KOPT-K1 (cell line): ENCODE data around the gene SPA17.

Source experiments
- H3K27ac ChIP-seq: fragments of 200-600 bp; sonication (generic); 2 replicates; pipeline ENCODE4 v1.5.1; 2016; ENCODE audit warnings: antibody characterized with exemption, mild to moderate bottlenecking, low read depth, low read length; ENCODE audit not compliant: poor library complexity, severe bottlenecking
- H3K36me3 ChIP-seq: fragments of 200-600 bp; sonication (generic); 2 replicates; pipeline ENCODE4 v1.5.1; 2017; ENCODE audit warnings: antibody characterized with exemption, mild to moderate bottlenecking, low read length, moderate library complexity; ENCODE audit not compliant: insufficient read depth
- H3K9me3 ChIP-seq: fragments of 200-600 bp; sonication (generic); 2 replicates; pipeline ENCODE4 v1.5.1; 2017; ENCODE audit warnings: antibody characterized with exemption, low read length, mild to moderate bottlenecking; ENCODE audit not compliant: insufficient read depth, poor library complexity, severe bottlenecking

Gene SPA17

DNA sequence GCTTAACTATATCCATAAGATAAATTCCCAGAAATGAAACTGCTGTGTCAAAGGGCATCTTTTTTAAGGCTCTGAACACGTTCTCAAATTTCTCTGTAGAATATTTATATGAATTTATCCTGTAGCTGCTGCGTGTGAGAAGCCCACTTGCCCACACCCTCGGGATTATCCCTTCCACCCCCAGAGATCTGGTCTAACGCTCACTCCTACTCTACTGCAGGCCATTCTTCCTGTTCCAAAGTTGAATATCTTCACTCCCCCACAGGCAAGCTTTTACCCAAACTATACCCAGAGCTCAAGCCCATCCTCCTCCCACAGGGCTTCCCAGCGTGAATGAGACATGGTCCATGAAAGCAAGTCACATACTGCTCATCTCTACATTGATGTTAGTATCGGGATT is 25.1 kb upstream of the SPA17 start:
- Histone ChIP-seq H3K36me3 (no peaks in the 10 kb centered on the region), H3K9me3 (no peaks in the 10 kb centered on the region)

DNA sequence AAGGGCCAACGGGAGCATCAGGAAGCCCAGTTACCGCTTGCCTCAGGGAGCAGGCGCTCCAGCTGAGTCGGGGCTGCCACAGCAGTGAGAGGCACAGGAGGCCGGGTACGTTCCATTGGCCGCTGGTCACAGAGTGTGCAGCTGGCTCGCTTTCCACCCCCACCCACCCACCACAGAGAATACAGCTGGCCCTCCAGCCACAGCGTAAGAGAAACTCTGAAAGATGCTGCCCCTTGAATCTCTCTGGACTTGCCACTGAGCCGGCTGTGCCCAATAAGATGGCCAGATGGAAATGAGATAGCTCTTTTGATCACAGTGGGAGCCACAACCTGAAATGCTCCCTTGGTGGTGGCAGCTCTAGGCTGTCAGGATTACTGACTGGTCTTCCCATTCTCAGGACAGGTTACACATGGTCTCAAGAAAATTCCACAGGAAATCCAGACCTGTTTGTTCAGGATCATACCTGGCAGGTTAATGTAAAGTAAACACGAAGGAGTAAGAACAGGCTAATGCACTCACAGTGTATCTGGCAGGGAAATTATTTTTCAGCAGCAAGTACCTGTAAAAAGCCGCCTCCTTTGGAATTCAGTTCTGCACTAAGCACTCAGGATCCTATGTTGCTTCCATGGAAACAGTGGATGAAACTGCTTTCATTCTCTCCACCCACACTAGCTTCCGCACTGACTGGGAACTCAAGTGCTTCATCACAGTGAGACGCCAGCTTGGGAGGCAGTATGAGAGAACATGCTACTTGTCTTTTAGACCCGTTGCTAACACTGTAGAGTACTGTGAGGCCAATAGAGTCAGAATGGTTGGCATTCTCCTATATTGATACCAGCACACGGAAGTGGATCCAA is 16.7 kb upstream of the SPA17 start:
- no peak overlapping the region for H3K27ac ChIP-seq
- H3K9me3 ChIP-seq, result no peaks in the 10 kb centered on the region
- no peaks in the 10 kb centered on the region for H3K36me3 ChIP-seq

More for the DNA sequence above, 25.1 kb upstream of the SPA17 start:
- H3K27ac ChIP-seq, result no peak overlapping the region

DNA sequence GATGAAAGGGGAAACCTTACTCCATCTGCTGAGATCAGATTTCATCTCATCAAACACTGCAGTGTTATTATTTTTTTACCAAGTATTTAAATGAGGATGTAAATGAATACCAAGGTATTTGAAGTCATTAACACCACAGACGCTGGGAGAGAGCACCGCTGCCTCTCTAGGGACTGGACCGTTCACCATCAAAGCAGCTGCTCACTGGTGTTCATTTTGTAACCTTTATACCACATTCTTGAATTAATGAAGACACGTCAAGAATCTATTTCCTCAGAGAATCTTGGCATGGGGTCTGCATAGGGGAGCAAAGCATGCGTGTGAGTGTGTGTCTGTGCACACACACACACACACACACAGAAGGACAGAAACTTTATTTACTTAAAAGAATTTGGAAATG is 15.8 kb upstream of the SPA17 start:
- H3K9me3 ChIP-seq, result no peaks in the 10 kb centered on the region
- H3K36me3 ChIP-seq, result no peaks in the 10 kb centered on the region
- no peak overlapping the region for H3K27ac ChIP-seq

DNA sequence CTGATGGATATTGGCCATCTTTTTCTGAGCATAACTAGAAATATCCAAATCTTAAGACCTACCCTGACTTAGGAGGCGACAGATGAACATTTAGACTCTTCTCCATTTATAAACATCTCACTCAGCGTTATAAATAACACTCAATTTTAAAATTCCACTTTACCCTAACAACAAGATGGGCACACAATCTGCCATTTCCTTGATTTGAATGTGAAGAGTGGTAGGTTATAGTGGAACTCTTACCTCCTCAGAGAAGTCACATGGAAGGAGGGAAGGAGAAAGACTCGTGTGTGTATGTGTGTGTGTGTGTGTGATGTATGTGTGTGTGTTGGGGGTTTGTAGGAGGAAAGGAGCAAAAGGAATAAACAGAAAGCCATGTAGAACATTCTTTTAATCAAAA is 15.2 kb upstream of the SPA17 start:
- no peaks in the 10 kb centered on the region for H3K9me3 ChIP-seq

DNA sequence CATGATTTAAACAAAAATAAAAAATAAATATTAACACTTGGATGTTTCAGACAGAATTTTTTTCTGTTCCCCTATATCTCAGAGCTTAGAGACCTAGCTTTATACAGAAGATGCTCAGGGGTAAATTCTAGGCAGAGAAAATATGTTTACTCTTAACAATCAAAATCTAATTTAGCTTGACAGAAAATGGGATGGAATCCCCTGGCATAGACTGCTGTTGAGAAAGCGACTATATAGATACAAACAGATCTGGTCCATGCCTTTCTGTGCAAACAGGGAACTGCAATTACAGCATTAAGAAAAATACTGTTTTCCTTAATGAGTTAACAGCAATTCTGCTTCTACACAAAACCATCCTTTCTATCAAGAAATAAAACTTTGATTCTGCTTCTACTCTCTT is 14.7 kb upstream of the SPA17 start:
- H3K9me3 ChIP-seq, result no peaks in the 10 kb centered on the region
- no peak overlapping the region for H3K27ac ChIP-seq
- H3K36me3 ChIP-seq, result no peaks in the 10 kb centered on the region

More for the DNA sequence above, 15.2 kb upstream of the SPA17 start:
- H3K36me3 ChIP-seq, result no peaks in the 10 kb centered on the region
- no peak overlapping the region for H3K27ac ChIP-seq

DNA sequence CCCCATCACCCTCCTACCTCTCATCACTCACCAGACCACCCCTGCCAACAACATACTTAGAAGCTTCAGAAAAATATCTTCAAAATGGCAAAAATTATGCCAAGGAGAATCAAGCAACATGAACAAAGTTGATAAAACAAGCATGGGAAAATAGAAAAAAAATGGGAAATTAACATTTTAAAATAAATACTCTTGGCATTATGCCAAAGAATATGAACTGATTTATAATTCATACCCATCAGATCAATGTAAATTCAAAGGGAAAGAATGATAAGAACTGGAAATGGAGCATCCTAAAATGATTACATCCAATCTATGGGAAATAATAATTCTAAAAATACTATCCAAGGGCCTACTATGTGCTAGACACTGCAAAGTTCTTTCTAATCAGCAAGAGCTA is 12.2 kb upstream of the SPA17 start:
- Histone ChIP-seq H3K36me3 (no peaks in the 10 kb centered on the region), H3K27ac (no peak overlapping the region), H3K9me3 (no peaks in the 10 kb centered on the region)

DNA sequence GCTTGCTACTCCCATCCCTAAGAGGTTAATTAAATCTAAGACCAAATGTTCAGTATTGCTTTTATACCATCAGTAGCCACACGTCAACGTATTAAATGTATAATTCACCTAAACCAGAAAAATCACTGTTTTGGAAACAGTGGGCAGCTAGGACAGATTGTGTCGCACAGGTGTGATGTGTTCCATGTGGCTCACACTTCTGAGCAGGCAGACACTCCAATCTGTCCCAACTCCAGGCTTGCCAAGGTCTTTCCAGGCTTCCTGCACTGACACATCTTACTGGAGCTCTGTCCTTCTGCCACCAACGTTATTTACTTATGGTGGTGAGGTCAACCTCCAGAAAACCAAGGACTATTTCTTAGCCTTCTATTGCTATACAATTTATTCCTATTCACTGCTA is 11.6 kb upstream of the SPA17 start:
- Histone ChIP-seq H3K36me3 (no peaks in the 10 kb centered on the region), H3K27ac (no peak overlapping the region), H3K9me3 (no peaks in the 10 kb centered on the region)

DNA sequence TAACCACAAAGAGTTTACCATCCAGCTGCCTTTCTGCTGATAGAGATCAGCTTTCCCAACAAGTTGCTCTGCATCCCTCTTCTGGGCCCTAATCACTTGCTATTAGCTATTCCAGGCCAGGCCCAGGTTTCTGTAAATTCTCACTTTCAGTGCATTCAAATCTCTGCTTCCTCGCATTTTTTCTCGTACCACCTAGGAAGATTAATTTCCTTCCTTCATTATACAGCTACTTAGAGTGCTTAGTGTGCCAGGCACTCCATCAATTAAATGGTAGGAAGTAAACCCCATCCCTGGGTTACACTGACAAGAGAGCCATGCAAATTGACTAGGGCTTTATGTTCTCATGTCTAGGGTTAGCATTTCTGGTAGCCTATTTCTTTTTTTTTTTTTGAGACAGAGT is 9.8 kb upstream of the SPA17 start:
- Histone ChIP-seq H3K9me3 (no peaks in the 10 kb centered on the region), H3K36me3 (no peaks in the 10 kb centered on the region), H3K27ac (no peak overlapping the region)

DNA sequence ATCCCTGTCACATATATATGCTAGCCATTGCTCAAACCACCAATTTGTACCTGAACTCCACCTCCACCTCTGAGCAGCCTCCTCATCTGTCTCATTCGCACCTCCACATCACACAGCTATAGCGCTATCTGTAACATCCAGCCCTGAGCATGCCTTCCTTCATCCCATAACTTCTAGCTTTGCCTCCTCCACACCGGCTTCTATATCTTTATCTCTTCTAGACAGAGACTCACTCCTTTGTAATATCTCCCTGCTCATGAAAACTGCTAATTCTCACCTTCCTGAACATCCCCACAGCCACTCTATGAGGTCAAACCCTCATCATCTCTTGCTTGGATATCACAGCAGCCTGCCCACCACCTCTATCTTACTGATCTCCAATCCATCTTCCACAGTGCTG is 6.1 kb upstream of the SPA17 start:
- H3K27ac ChIP-seq, result no peak overlapping the region

DNA sequence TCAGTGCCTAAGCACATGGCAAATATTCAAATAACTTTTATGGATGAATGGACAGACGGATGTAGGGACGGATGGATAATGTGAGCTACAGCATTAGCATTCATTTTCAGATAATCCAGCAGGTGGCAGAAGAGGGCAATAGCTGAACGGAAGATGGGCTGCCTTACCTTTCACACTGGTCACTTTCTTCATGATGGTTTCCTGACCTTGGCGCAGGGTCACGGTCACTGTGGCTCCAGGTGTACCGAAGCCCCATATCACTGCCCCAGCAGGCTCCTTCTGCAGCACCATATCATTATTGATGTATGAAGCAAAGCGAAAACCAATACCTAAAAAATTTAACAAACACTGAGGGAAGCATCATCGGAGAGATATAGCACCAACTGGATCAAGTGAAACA is 4.5 kb upstream of the SPA17 start:
- Histone ChIP-seq H3K9me3 (no peaks in the 10 kb centered on the region), H3K36me3 (no peaks in the 10 kb centered on the region), H3K27ac (no peak overlapping the region)

More for the DNA sequence above, 6.1 kb upstream of the SPA17 start:
- H3K9me3 ChIP-seq, result no peaks in the 10 kb centered on the region
- H3K36me3 ChIP-seq, result no peaks in the 10 kb centered on the region

DNA sequence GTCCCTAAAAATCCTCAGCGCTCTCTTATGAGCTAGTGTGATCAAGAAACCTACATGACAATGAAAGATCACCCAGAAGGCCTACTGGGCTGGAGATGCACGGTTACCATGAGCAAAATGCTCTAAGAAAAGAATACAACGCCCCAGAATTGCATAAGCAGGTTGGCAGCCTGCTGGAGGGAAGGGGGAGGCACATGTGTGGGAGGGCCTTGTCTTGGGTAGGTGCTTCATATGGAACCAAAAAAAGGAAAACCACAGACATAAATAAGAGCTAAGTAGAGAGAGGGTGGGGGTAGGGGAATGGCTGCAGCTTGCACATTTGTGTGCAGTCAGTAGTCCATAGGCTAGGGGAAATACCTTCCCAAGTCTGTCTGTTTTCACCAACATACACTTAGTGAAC is 3.0 kb upstream of the SPA17 start:
- Histone ChIP-seq H3K36me3 (no peaks in the 10 kb centered on the region), H3K27ac (no peak overlapping the region), H3K9me3 (no peaks in the 10 kb centered on the region)

DNA sequence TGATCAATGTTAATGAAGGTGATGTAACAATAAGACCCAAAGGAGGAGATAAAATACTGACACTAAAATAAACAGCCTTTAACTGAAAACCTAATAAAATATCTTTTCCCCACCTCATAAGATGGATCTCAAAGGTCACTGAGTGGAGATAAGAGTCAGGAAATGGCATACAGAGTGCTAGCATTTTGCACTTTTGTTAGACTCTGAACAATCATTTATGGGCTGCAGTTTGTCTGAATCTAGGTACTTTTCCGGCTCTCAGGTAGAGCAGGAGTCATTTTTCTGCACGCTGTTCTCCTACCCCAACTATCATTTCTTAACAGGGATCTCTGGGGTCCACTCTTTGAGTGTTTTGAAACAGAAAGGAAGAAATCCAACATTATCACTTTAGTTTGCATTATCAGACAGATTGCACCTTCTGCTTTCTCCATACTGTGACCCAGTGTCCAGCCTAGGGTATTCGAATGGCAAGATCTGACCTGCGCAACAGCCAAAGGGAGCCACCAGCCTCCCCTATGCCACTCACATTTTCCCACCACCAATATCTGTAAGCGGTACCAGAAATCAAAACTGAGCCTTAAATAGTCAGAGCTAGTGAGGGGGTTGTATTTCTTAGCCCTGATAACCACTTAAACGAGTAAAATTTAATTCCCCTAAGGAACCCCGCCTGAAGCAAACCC is 1.0 kb upstream of the SPA17 start:
- Histone ChIP-seq H3K9me3 (no peaks in the 10 kb centered on the region), H3K27ac (no peak overlapping the region), H3K36me3 (no peaks in the 10 kb centered on the region)

DNA sequence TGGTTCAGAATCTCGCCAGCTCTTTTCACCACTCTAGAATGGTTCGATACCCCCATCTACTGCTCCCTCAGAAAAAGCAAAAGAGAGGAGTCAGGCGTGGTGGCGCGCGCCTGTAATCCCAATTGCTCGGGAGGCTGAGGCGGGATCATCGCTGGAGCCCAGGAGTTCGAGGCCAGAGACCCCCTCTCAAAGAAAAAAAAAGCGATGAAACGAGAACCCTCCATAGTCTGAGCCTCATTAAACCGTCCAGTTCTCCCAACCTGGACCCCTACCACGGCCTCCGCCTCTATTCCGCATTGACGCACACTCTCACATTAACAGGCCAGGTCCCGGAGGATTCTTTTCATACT is 439 bp downstream of the SPA17 start:
- H3K27ac ChIP-seq, result no peak overlapping the region
- no peaks in the 10 kb centered on the region for H3K9me3 ChIP-seq
- H3K36me3 ChIP-seq, result no peaks in the 10 kb centered on the region

DNA sequence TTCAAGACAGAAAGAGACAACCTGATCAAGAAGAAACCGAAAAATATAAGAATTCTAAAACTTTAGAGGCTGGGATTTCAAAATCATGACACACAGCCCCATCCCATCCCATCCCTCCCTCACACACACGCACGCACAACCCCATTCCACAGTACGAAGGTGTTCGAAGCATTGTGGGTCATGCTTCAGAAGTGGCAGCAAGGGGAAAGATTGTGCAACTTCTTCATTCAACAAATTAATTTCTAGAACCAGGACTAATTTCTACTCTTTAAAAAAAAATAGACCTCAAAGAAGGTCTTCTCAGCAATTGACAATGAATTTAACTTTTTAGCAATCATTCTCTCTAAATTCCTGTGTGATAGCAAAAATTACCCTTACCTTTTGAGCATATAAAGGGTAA is 867 bp downstream of the SPA17 start:
- Histone ChIP-seq H3K36me3 (no peaks in the 10 kb centered on the region), H3K9me3 (no peaks in the 10 kb centered on the region), H3K27ac (no peak overlapping the region)

DNA sequence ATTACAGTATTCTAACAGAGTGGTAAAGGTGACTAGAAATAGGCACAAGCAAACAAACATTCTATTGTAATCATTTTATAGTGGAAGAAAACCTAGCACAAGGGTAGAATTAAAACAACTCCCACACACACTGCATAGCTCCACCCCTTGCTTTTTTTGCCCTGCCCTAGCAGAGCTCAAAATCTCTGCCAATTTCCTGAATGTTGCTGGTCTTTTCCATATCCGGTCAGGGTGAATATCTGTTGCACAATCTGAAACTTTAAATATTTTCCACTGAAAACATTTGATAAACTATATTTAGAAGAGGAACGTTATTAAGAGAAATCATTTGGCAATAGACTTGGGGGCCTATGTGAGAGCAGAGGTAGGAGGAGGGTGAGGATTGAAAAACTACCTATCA is 2.7 kb downstream of the SPA17 start:
- Histone ChIP-seq H3K27ac (no peak overlapping the region), H3K36me3 (no peaks in the 10 kb centered on the region), H3K9me3 (no peaks in the 10 kb centered on the region)

DNA sequence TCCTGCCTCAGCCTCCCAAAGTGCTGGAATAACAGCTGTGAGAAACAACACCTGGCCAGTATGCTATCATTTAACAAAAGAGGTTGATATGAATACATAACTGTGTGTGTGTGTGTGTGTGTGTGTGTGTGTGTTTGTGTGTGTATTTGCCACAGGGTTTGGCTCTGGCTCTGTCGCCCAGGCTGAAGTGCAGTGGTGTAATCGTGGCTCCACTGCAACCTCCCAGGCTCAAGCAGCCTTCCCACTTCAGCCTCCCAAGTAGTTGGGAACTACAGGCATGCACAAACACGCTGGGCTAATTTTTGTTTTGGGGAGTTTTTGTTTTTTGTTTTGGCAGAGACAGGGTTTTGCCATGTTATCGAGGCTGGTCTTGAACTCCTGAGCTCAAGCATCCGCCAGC is 4.7 kb downstream of the SPA17 start:
- H3K27ac ChIP-seq, result no peak overlapping the region
- peaks cover 16% of the 10 kb centered on the region for H3K9me3 ChIP-seq
- no peaks in the 10 kb centered on the region for H3K36me3 ChIP-seq
